MM.1S (cell line): ENCODE measurements around the gene IREB2.

Experiments
- EZH2phosphoT487 ChIP-seq: fragments of 300-600 bp; sonication (generic); IDR thresholded peaks from 2 replicates; pipeline ENCODE4 v1.6.1; 2018; ENCODE audit warnings: antibody characterized with exemption, low read length
- TF ChIP-seq, protein P1 (sequence below): fragments of 300-600 bp; sonication (generic); IDR thresholded peaks from 2 replicates; pipeline ENCODE4 v1.5.1; 2016; ENCODE audit warnings: antibody characterized with exemption, low read length, mixed read lengths

DNA sequence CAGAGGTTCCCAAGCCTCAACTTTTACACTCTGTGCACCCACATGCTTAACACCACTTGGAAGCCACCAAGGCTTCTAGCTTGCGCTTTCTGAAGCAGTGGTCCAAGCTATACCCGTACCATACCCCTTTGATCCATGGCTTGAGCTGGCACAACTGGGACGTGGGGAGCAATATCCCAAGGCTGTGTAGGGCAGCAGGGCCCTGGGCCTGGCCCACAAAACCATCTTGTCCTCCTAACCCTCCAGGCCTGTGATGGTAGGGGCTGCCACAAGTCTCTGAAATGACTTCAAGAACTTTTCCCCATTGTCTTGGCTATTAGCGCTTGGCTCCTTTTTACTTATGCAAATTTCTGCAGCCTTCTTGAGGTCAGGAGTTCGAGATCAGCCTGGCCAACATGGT lies 86.2 kb downstream of the IREB2 start:
- TF ChIP-seq, protein P1, sequence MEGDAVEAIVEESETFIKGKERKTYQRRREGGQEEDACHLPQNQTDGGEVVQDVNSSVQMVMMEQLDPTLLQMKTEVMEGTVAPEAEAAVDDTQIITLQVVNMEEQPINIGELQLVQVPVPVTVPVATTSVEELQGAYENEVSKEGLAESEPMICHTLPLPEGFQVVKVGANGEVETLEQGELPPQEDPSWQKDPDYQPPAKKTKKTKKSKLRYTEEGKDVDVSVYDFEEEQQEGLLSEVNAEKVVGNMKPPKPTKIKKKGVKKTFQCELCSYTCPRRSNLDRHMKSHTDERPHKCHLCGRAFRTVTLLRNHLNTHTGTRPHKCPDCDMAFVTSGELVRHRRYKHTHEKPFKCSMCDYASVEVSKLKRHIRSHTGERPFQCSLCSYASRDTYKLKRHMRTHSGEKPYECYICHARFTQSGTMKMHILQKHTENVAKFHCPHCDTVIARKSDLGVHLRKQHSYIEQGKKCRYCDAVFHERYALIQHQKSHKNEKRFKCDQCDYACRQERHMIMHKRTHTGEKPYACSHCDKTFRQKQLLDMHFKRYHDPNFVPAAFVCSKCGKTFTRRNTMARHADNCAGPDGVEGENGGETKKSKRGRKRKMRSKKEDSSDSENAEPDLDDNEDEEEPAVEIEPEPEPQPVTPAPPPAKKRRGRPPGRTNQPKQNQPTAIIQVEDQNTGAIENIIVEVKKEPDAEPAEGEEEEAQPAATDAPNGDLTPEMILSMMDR = no peak
- TF ChIP-seq EZH2phosphoT487 = no peak
